ENCODE measurements around the gene REG1B. TPM values are rescaled to one million over a fixed set of nuclear protein-coding genes. Genes with fewer than 3 reads are reported as not detected.

REG1B gene
- total RNA-seq, 2 donors from 2014 or later, result 4,279 to 15,911 TPM

GRCh38 chr2:79090693-79091092 is 2.9 kb upstream of the REG1B start:
- no peaks in the 10 kb centered on the region for H3K36me3 ChIP-seq (replicated peaks in 1 of 2; ENCODE audit: insufficient read depth in 1 of 2, low read depth in 2 of 2)
- H3K4me3 ChIP-seq, result no peak overlapping the region
- no peak overlapping the region for H3K27ac ChIP-seq
- no peak for DNase-seq
- 89 to 93% methylated on average over 4 of the region's 4 CpGs for WGBS, 2 donors
- no peak for TF ChIP-seq POLR2A (IDR thresholded peaks at IDR 0.05)
- TF ChIP-seq, protein P1, sequence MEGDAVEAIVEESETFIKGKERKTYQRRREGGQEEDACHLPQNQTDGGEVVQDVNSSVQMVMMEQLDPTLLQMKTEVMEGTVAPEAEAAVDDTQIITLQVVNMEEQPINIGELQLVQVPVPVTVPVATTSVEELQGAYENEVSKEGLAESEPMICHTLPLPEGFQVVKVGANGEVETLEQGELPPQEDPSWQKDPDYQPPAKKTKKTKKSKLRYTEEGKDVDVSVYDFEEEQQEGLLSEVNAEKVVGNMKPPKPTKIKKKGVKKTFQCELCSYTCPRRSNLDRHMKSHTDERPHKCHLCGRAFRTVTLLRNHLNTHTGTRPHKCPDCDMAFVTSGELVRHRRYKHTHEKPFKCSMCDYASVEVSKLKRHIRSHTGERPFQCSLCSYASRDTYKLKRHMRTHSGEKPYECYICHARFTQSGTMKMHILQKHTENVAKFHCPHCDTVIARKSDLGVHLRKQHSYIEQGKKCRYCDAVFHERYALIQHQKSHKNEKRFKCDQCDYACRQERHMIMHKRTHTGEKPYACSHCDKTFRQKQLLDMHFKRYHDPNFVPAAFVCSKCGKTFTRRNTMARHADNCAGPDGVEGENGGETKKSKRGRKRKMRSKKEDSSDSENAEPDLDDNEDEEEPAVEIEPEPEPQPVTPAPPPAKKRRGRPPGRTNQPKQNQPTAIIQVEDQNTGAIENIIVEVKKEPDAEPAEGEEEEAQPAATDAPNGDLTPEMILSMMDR (IDR thresholded peaks at IDR 0.05), result no peak
- peaks cover 28% of the 10 kb centered on the region for H3K4me1 ChIP-seq
- no peak for ATAC-seq
- no peaks in the 10 kb centered on the region for H3K9me3 ChIP-seq
- H3K27me3 ChIP-seq, result no peaks in the 10 kb centered on the region
- intact Hi-C loops (cut with DNase I), result no loop called here

DNA sequence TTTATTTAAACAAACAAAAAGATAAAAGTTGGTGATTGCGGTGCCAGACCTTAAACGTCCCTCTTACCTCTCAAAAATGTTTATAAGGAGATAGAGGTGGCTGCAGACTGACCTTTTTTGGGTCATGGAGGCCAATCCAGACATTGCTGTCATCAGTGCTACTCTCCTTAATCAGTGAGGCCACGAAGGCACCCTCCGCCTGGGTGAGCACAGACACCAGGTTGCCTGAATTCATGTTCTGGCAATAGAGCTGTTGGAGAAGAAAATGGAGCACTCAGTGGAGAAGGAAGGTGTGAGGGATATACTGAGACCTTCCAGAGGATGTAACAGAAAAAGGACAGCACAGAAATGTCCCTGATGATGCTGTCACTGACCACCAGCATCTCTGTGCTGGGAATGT is 1.5 kb downstream of the REG1B start:
- intact Hi-C loops (cut with DNase I), result no loop called here
- Histone ChIP-seq H3K9me3 (no peaks in the 10 kb centered on the region), H3K4me1 (peaks cover 44% of the 10 kb centered on the region), H3K27me3 (no peaks in the 10 kb centered on the region), H3K27ac (peak overlapping the region; percentile 65 to 85 (median 84)), H3K4me3 (peak overlapping the region in 1 of 2 donors; percentile 36), H3K36me3 (replicated peaks in 1 of 2; ENCODE audit: insufficient read depth in 1 of 2, low read depth in 2 of 2) (no peaks in the 10 kb centered on the region)
- no peak for TF ChIP-seq POLR2A (IDR thresholded peaks at IDR 0.05)
- TF ChIP-seq, protein P1 (IDR thresholded peaks at IDR 0.05), result no peak
- no peak for DNase-seq
- ATAC-seq, result no peak
- WGBS, 2 donors, result 40 to 53% methylated on average over 4 of the region's 4 CpGs

DNA sequence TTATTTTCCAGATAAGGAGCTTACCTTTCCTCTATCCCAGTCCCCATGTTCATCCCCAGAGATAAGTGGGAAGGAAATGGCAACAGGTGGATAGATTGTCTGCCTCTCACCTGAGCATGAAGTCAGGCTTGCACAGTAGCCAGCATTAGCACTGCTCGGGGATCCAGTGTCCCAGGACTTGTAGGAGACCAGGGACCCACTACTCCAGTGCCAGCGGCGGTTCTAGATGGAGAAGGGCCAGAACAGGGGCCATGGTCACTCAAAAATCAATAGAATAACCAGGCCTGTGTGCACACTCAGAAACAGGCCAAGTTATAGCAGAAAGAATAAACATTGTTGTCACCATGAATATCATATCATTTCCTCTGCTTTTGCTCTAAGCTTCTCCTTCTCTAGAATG is 2.4 kb downstream of the REG1B start:
- no peaks in the 10 kb centered on the region for H3K9me3 ChIP-seq
- H3K27me3 ChIP-seq, result no peaks in the 10 kb centered on the region
- WGBS, 2 donors, result 22 to 33% methylated on average over 3 of the region's 3 CpGs
- intact Hi-C loops (cut with DNase I), result no loop called here
- DNase-seq (peak; percentile 80 to 86 (median 84)), ATAC-seq (peak; percentile 58)
- H3K27ac ChIP-seq, result peak overlapping the region; percentile 54 to 85 (median 74)
- H3K36me3 ChIP-seq (replicated peaks in 1 of 2; ENCODE audit: insufficient read depth in 1 of 2, low read depth in 2 of 2), result no peaks in the 10 kb centered on the region
- H3K4me1 ChIP-seq, result peaks cover 44% of the 10 kb centered on the region
- H3K4me3 ChIP-seq, result peak overlapping the region in 1 of 2 donors; percentile 36
- TF ChIP-seq, protein P1 (IDR thresholded peaks at IDR 0.05), result no peak
- no peak for TF ChIP-seq POLR2A (IDR thresholded peaks at IDR 0.05)

DNA sequence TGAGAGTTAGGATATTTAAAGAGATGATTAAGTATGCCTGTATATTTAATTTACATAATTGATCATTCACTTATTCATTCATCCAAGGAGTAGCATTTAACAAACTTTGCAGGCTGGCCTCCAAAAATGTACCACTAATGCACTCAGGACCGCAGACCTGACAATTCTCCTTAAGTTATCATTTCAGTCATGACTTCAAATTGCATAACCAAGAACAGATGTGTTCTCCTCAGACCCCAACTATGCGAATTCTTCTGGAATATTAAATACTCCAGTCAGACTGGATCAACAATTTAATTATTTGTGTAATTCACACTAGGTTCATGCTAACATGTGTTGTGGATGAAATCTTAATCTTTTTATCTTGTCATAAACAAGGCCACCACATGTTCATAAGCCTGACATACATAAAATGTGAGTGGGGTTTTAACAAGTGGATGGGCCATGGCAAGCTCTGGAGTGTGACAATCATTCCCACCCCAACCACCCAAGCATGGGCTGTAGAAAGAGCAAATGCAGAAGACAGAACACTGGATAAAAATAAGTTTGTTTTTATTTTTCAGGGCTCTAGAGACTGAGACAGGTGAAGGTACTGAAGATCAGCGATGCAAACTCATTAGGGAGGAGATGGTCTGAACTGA is 3.2 kb downstream of the REG1B start:
- no peaks in the 10 kb centered on the region for H3K9me3 ChIP-seq
- H3K27ac ChIP-seq, result peak overlapping the region; percentile 54 to 85 (median 74)
- DNase-seq, result peak; percentile 27 to 58 (median 40)
- TF ChIP-seq, protein P1 (IDR thresholded peaks at IDR 0.05), result peak in 1 of 7 experiments; percentile 0
- TF ChIP-seq POLR2A (IDR thresholded peaks at IDR 0.05), result peak in 2 of 3 donors; percentile 80 to 87
- H3K27me3 ChIP-seq, result no peaks in the 10 kb centered on the region
- WGBS, 2 donors, result 67 to 72% methylated on average over 3 of the region's 3 CpGs
- ATAC-seq, result peak; percentile 52
- H3K4me3 ChIP-seq, result no peak overlapping the region
- no peaks in the 10 kb centered on the region for H3K36me3 ChIP-seq (replicated peaks in 1 of 2; ENCODE audit: insufficient read depth in 1 of 2, low read depth in 2 of 2)
- intact Hi-C loops (cut with DNase I), result no loop called here
- peaks cover 44% of the 10 kb centered on the region for H3K4me1 ChIP-seq
